ENCODE measurements around the gene KIAA1217.

KIAA1217 gene

DNA sequence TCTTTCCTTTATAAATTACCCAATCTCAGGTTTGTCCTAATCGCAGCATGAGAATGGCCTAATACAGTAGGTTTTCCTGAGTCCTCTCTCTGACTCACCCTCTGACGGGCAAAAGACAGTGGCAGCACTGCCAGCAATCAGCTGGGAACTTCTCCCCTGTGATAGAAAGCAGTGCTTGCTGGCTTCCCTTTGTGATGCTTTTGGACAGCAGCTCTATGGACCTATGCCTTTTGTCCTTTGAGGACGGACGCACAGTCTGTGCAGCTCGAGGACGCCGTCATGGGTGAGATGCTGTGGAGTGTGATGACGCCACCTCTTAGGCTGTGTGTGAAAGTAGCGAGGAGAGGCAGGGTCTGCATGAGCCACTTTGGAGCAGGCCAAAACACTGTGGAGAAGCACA, 68.8 kb downstream of the KIAA1217 start:
- Histone ChIP-seq H2AFZ (ENCODE audit: low read depth, low read length) (no peak overlapping the region), H3K36me3 (ENCODE audit: insufficient read depth, low read length) (no peaks in the 10 kb centered on the region), H3K9ac (ENCODE audit: low read depth, low read length) (no peak overlapping the region), H3K4me2 (ENCODE audit: insufficient read depth, low read length) (no peak overlapping the region), H3K27me3 (ENCODE audit: insufficient read depth, low read length, poor library complexity) (no peaks in the 10 kb centered on the region), H3K4me1 (ENCODE audit: insufficient read depth, low read length) (peaks cover 3% of the 10 kb centered on the region; the same call in 1 of the 2 replicates), H3K9me3 (ENCODE audit: insufficient read depth, low read length, severe bottlenecking) (no peaks in the 10 kb centered on the region), H4K20me1 (ENCODE audit: insufficient read depth, low read length) (no peaks in the 10 kb centered on the region), H3K4me3 (ENCODE audit: low read depth in 1 of 2, low read length in 2 of 2) (no peak overlapping the region), H3K79me2 (ENCODE audit: insufficient read depth, low read length) (no peaks in the 10 kb centered on the region), H3K27ac (ENCODE audit: low read length) (no peak overlapping the region)
- DNase-seq (no peak), ATAC-seq (ENCODE audit: insufficient read depth, low read depth) (no peak)
- TF ChIP-seq EZH2 (IDR thresholded peaks at IDR 0.05; ENCODE audit: borderline replicate concordance, low read depth, low read length, severe bottlenecking): no peak
- TF ChIP-seq, protein P1, sequence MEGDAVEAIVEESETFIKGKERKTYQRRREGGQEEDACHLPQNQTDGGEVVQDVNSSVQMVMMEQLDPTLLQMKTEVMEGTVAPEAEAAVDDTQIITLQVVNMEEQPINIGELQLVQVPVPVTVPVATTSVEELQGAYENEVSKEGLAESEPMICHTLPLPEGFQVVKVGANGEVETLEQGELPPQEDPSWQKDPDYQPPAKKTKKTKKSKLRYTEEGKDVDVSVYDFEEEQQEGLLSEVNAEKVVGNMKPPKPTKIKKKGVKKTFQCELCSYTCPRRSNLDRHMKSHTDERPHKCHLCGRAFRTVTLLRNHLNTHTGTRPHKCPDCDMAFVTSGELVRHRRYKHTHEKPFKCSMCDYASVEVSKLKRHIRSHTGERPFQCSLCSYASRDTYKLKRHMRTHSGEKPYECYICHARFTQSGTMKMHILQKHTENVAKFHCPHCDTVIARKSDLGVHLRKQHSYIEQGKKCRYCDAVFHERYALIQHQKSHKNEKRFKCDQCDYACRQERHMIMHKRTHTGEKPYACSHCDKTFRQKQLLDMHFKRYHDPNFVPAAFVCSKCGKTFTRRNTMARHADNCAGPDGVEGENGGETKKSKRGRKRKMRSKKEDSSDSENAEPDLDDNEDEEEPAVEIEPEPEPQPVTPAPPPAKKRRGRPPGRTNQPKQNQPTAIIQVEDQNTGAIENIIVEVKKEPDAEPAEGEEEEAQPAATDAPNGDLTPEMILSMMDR (IDR thresholded peaks at IDR 0.05; ENCODE audit: borderline replicate concordance, extremely low read depth, low read length, poor library complexity, severe bottlenecking): no peak

DNA sequence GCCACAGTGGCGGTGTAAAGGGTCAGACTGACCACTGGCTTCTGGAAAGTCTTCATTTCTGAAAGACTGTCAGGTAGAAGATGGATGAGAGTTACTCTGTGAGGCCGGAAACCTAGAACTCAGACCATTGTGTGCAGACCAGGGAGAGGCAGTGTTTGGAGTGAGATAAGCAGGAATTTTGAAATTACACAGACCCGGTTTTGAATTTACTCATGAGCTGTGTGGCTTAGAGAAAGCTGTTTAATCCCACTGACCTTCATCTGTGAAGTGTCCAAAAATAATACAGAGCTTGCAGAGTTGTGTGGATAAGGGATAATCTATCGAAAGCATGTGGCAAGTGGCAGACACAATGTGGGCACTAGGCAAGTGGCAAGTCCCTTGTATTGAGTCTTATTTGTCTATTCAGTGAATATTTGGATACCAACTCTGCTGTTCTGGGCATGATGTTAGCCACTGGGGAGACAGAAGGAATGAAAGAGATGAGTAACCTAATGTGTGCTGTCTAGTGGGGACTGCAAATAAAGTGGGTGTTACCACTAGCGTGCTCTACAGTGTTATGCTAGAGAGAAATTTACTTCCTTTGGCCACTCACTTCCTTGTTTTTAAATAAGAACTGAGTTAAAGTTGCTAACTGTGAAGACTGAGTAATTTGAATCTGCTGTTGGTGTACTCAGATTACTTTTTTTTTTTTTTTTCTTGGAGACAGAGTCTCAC, 69.4 kb downstream of the KIAA1217 start:
- Histone ChIP-seq H3K27ac (ENCODE audit: low read length) (no peak overlapping the region), H3K9me3 (ENCODE audit: insufficient read depth, low read length, severe bottlenecking) (no peaks in the 10 kb centered on the region), H2AFZ (ENCODE audit: low read depth, low read length) (no peak overlapping the region), H3K27me3 (ENCODE audit: insufficient read depth, low read length, poor library complexity) (no peaks in the 10 kb centered on the region), H3K4me3 (ENCODE audit: low read depth in 1 of 2, low read length in 2 of 2) (no peak overlapping the region), H3K36me3 (ENCODE audit: insufficient read depth, low read length) (no peaks in the 10 kb centered on the region), H4K20me1 (ENCODE audit: insufficient read depth, low read length) (no peaks in the 10 kb centered on the region), H3K79me2 (ENCODE audit: insufficient read depth, low read length) (no peaks in the 10 kb centered on the region), H3K9ac (ENCODE audit: low read depth, low read length) (no peak overlapping the region), H3K4me2 (ENCODE audit: insufficient read depth, low read length) (no peak overlapping the region), H3K4me1 (ENCODE audit: insufficient read depth, low read length) (peaks cover 3% of the 10 kb centered on the region; the same call in 1 of the 2 replicates)
- no peak for ATAC-seq (ENCODE audit: insufficient read depth, low read depth)
- TF ChIP-seq, protein P1 (IDR thresholded peaks at IDR 0.05; ENCODE audit: borderline replicate concordance, extremely low read depth, low read length, poor library complexity, severe bottlenecking): no peak
- no peak for TF ChIP-seq EZH2 (IDR thresholded peaks at IDR 0.05; ENCODE audit: borderline replicate concordance, low read depth, low read length, severe bottlenecking)
- no peak for DNase-seq

DNA sequence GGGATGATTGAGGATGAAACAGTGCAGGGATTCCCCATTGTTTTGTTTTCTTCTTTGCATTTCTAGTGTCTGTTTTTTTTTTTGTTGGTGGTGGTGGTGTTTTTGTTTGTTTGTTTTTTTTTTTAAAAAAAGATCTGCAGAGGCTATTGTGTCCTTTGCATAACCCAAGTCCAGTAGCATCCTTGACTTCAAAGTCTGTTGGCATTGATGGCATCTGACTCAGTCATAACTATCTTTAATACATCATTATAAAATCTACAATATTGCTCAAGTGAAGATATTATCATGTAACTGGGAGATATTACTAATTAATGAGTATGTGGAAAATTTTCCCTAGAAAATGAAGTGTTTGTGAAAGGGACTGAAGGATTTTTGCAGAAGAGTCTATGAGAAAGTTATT, 70.2 kb downstream of the KIAA1217 start:
- no peak for ATAC-seq (ENCODE audit: insufficient read depth, low read depth)
- Histone ChIP-seq H3K27me3 (ENCODE audit: insufficient read depth, low read length, poor library complexity) (no peaks in the 10 kb centered on the region), H3K27ac (ENCODE audit: low read length) (no peak overlapping the region)

More for the DNA sequence above, 70.2 kb downstream of the KIAA1217 start:
- no peak overlapping the region for H3K4me3 ChIP-seq (ENCODE audit: low read depth in 1 of 2, low read length in 2 of 2)
- H3K79me2 ChIP-seq (ENCODE audit: insufficient read depth, low read length): no peaks in the 10 kb centered on the region
- H3K9me3 ChIP-seq (ENCODE audit: insufficient read depth, low read length, severe bottlenecking): no peaks in the 10 kb centered on the region
- no peak overlapping the region for H2AFZ ChIP-seq (ENCODE audit: low read depth, low read length)
- no peak overlapping the region for H3K9ac ChIP-seq (ENCODE audit: low read depth, low read length)
- DNase-seq: no peak
- no peaks in the 10 kb centered on the region for H4K20me1 ChIP-seq (ENCODE audit: insufficient read depth, low read length)
- TF ChIP-seq, protein P1 (IDR thresholded peaks at IDR 0.05; ENCODE audit: borderline replicate concordance, extremely low read depth, low read length, poor library complexity, severe bottlenecking): no peak
- TF ChIP-seq EZH2 (IDR thresholded peaks at IDR 0.05; ENCODE audit: borderline replicate concordance, low read depth, low read length, severe bottlenecking): no peak
- no peak overlapping the region for H3K4me2 ChIP-seq (ENCODE audit: insufficient read depth, low read length)
- H3K36me3 ChIP-seq (ENCODE audit: insufficient read depth, low read length): no peaks in the 10 kb centered on the region
- peaks cover 3% of the 10 kb centered on the region; the same call in 1 of the 2 replicates for H3K4me1 ChIP-seq (ENCODE audit: insufficient read depth, low read length)
